Hematopoietic multipotent progenitor cell treated with erythropoietin and hydrocortisone succinate and interleukin-3 and kit ligand, for 6 days (in vitro differentiated cells): ENCODE measurements around the gene SCG3.

Experiments used
- DNase-seq: peaks from one replicate; pipeline ENCODE4 v3.0.0-alpha.2; 2015

SCG3 gene

DNA sequence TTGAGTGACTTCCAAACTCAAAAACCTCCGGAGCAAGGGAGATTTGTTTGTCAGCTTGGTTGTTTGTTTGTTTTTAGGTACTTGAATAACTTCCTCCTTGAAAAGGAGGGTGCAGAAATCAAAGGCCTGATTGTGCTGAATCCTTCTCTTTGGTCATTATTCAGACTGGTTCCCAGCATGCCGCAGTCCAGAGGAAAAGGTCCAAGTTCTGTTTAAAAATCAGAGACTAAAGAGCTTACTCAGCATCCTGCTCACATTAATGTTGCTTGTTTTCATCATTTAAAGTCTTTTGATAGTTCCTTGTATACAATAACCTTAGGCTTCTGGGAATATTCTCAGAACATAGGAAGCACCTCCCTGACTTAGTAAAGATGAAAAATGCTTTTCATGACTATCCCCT is 982 bp upstream of the SCG3 start:
- no peak for DNase-seq

DNA sequence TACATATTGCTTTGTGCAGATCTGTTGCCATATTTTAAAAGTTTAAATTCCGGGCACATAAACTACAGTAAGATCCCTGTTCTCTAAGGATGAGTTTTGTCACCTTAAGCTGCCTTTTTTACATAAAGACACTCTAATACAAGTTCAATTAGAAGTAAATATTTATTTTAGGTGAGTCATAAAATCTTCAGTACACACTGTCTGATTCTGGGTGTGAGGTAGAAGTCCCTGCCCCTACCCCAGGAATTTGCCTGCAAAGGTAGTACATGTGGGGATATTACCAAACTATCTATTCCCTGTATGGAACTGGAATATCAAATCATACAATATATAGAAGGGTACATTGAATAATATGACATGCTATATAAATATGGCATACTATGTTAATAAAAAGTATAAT is 6.3 kb downstream of the SCG3 start:
- DNase-seq, result no peak

GRCh38 chr15:51688863-51689262 is 7.6 kb downstream of the SCG3 start:
- no peak for DNase-seq

DNA sequence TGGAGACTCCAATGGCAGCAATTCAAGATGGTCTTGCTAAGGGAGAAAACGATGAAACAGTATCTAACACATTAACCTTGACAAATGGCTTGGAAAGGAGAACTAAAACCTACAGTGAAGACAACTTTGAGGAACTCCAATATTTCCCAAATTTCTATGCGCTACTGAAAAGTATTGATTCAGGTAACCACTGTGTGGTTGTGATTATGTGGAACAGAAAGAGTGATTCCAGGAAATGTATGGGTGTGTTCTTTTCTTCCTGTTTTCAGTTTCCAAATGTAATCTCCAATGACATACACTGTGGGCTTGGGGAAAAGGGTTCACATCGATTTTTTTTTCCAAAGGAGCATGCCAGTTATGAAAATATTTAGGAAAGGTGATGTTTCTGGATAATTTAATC is 10.9 kb downstream of the SCG3 start:
- no peak for DNase-seq

DNA sequence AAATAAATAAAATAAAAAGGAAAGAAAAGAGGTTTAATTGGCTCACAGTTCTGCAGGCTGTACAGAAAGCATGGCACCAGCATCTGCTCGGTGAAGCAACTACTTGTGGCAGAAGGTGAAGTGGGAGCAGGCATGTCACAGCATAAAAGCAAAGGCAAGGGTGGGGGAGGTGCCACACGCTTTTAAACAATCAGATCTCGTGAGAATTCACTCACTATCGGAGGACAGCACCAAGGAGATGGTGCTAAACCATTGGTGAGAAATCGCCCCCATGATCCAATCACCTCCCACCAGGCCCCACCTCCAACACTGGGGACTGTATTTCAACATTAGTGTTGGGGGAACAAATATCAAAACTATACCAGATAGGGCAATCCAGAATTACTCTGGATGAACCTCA is 15.3 kb downstream of the SCG3 start:
- DNase-seq, result no peak

- DNase-seq, result peak; percentile 47
These were observed 15.9 kb downstream of the SCG3 start for GRCh38 chr15:51697163-51697562.

GRCh38 chr15:51699373-51699772 is 18.1 kb downstream of the SCG3 start:
- DNase-seq, result no peak

GRCh38 chr15:51702710-51703109 is 21.4 kb downstream of the SCG3 start:
- DNase-seq, result peak; percentile 84

GRCh38 chr15:51706291-51706690 is 25.0 kb downstream of the SCG3 start:
- DNase-seq, result peak; percentile 72

- no peak for DNase-seq
These were observed 25.8 kb downstream of the SCG3 start for GRCh38 chr15:51706926-51707608.

DNA sequence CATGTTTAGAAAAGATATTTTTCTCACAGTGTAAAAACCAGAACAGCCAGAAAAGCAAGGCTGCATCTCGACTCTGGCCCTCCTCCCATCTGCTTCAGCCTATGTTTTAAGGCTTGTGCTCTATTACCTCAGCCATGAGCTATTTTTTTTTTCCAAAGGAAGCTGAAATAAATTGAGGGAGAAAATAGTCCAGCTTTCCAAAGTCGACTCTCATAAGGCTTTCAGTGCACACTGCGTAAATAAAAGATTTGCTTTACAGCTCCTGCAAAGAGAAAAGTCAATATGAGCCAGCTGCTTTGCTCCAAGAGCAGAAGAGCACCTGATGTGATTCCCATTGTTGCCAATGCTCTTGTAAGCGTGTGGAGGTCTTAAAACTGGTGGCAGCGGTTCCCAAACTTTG is 26.7 kb downstream of the SCG3 start:
- DNase-seq, result no peak

GRCh38 chr15:51709031-51709430 is 27.7 kb downstream of the SCG3 start:
- no peak for DNase-seq

DNA sequence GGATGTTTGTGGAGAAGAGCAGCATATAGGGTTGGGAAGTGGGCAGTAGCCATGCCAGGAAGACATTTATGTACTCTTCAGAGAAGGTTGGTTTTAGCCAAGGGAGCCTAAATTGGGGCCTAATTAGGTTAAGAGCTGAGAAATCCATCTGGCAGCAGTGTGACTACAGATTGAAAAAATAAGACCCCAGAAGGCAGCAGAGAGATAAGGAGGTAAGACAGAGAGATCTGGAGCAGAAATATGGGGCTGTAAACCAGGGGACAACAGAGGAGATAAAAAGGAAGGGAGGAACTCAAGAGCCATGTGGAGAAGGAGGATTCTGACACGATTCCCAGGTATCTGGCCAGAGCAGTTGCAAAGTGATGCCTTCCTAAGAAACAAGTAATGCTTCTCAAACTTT is 32.9 kb downstream of the SCG3 start:
- DNase-seq, result no peak

DNA sequence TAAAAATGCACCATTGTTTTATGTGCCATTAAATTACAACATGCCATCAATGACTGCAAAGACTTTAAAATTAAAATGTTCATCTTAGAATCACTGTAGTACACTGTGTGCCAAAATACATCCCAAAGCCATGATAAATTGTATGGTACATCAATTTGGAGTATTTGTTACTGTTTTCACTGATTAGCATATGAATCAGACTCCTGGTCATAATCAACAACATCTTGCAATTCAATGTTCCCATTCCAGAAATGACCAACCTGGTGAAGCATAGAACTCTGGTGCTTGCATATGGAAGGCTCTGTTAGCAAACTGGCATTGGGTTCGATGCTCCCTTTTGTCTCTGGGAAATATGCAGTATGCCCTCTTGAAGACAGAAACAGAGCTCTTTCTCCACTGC is 33.6 kb downstream of the SCG3 start:
- DNase-seq, result no peak

DNA sequence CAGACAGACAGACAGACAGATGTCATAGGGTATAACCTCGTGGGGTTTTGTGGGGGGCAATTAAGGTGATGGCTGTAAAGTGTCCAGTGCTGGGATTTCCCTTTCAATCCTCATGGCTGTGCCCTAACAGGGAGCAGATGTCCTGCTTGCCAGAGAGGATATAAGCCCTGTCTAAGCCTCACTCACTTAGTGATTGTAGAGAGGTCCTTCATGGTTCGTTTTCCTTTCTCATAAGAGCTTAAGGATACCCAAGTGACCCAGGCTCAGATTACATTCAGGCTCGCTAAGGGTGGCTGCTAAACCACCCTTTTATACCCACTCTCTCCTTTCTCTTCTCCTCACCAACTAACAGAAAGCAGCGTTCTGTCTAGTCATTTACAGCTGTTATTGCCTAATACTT is 36.9 kb downstream of the SCG3 start:
- no peak for DNase-seq

DNA sequence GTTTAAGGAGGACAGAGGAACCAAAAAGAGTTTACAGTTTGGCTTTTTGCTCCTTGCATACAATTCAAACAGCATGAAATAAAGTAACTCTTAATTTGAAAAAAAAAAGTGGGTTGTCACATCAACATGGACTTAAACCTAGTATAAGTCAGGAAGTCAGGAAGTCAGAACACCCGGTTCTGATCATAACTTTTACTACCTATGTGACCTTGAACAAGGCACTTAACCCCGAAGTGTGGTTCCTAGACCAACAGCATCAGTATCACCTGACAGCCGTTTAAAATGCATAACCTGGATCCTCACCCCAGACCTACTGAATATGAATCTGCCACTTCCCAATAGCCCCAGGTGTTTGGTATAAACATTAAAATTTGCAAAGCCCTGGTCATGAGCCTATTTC is 37.4 kb downstream of the SCG3 start:
- DNase-seq, result no peak

DNA sequence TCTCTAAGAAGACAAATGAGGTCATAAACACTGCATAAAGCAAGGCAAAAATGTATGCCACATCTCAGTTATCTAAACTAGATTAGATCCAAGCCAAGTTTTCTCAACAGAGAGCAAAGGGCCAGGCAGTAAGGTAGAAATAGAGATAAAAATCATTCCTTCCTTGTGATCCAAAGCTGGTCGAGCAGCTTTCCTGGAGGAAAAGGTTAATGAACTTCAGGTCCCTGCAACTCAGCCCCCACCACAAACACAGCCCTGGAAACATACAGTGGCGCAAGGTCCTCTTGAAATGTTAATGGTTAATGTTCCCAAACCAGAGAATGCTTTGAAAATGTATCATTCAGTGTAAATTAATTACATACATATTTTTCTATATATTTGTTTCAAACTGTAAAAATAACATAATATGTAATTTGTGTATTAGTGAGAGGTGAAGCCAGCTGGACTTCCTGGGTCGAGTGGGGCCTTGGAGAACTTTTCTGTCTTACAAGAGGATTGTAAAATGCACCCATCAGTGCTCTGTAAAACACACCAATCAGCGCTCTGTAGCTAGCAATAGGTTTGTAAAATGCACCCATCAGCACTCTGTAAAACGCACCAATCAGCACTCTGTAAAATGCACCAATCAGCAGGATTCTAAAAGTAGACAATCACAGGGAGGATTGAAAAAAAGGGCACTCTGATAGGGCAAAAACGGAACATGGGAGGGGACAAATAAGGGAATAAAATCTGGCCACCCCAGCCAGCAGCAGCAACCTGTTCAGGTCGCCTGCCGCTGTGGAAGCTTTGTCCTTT is 39.1 kb downstream of the SCG3 start:
- no peak for DNase-seq

DNA sequence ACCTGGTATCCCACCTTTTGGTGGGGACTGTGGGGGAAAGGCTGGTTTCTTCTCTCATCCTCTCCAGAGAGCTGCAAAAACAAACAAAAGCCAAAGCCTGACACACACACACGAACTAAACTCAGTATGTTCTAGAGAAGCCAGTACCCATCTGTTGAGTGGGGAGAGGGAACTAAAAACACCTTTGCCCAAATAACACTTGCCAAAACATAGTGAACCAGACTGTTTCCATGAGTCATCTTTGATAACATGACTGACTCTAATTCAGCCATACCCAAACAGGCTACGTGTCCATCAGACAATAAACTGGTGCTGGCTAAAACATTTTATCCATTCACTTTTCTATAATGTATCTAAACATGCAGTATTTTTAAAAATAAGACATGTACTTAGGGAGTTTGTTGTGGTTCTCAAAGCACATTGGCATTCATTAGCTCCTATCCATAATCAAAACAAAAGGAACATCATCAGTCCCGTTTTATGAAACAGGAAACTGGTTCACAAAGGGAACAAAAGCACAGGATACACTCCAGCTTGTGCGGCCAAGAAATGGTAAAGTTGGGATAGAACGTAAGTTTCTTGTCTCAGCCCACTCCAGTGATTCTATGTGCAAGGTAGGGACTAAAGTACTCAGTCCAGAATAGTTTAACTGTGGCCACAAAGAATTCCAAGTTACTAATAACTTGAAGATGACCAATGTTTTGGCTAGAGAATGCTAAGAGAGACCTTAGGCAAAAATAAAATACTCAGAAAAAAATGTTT is 40.1 kb downstream of the SCG3 start:
- no peak for DNase-seq

- DNase-seq, result no peak
These were observed 42.9 kb downstream of the SCG3 start for GRCh38 chr15:51724199-51724598.

- no peak for DNase-seq
These were observed 43.4 kb downstream of the SCG3 start for GRCh38 chr15:51724673-51725072.

- peak; percentile 35 for DNase-seq
These were observed 45.2 kb downstream of the SCG3 start for GRCh38 chr15:51726302-51727073.

DNA sequence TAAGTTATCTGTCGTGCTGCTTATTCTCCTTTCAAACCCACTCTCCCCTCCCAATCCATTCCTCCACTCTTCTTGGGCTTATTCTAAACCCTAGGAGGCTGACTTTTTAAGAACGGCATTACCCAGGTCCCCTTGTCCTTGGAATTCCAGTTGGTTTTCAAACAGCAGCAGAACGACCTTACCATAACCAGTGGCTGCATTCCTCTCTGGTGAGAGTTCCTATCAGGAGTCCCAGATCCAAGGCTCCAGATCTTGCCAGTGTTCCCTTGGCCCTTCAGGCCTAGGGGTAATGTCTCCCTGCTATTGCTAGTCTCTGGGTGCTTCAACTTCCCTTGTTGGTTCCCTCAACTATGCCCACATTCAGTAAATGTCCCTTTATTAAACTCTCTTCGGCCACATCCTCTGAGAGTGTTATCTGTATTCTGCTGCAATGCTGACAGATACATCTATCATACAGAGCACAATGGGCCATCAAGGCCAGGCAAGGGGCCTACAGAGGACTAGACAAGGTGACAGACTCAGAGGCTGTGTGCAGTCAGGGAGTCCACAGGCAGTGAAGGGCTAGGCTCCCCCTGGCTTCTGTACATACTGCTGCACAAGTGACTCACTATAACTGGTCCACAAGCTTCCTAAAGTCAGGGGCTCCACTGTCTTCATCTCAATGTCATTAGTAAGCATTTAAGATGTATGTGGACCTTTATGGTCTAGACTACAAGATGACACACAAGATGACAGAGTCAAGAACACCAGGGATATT is 46.0 kb downstream of the SCG3 start:
- peak; percentile 25 for DNase-seq
